ENCODE results near the gene POLD1.
"Not testable (repeated sequence)": the region's sequence is repeated elsewhere in the genome, so short reads cannot be mapped to it uniquely, and the experiment has no call there.

POLD1 gene

DNA sequence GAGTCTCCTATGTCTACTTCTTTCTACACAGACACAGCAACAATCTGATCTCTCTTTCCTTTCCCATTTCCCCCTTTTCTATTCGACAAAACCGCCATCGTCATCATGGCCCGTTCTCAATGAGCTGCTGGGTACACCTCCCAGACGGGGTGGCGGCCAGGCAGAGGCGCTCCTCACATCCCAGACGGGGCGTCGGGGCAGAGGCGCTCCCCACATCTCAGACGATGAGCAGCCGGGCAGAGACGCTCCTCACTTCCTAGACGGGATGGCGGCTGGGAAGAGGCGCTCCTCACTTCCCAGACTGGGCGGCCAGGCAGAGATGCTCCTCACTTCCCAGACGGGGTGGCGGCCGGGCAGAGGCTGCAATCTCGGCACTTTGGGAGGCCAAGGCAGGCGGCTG lies 6.8 kb downstream of the POLD1 start:
- not testable (repeated sequence) for DNase-seq (ENCODE audit: low read depth in 2 of 2)

DNA sequence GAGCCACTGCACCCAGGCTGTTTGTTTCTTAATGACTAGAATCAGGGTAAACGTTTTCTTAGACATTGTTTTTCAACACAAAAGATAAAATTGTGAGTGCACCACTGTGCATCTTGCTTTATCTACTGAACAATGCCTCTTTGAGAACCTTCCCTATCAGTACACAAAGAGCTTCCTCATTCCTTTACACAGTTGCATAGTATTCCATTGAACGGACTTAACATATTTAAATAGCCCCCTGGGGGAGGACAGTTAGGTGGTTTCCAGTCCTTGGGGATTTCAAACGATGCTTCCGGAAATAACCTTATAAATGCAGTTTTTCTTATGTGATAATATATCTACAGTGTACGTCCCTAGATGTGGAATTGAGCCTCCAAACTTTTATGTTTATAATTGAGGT lies 8.6 kb downstream of the POLD1 start:
- no peak for DNase-seq (ENCODE audit: low read depth in 2 of 2)

DNA sequence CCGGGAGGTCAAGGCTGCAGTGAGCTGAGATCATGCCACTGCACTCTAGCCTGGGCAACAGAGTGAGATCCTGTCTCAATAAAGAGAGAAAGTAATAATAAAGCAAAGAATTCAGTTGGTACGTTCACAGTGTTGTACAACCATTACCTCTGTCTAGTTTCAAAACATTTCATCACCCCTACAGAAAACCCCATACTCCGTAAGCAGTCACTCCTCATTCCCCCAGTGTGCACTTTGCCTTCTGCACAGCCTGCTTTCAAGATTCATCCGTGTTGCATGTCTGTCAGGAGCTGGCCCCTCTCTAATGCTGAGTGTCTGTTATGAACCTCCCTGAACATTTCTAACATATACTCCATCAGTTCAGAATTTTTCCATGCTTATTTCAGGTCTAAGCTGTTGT lies 9.4 kb downstream of the POLD1 start:
- no peak for DNase-seq (ENCODE audit: low read depth in 2 of 2)

DNA sequence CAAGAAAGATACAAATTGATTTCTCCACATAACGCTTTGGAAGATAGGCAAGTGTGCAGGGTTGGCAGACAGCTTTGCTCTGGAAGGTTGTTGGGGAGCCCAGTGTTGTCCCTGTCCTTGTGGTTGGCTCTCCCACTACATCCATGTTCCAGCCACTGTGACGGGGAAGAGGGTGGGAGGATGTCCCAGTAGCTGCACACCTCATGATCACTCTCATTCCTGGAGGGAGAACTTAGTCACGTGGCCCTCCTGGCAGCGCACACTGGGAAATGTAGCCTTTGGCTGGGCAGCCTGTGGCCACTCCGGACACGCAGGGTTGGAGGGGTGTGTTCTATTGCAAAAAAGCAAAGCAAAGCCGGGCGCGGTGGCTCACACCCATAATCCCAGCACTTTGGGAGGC lies 9.9 kb downstream of the POLD1 start:
- no peak for DNase-seq (ENCODE audit: low read depth in 2 of 2)

DNA sequence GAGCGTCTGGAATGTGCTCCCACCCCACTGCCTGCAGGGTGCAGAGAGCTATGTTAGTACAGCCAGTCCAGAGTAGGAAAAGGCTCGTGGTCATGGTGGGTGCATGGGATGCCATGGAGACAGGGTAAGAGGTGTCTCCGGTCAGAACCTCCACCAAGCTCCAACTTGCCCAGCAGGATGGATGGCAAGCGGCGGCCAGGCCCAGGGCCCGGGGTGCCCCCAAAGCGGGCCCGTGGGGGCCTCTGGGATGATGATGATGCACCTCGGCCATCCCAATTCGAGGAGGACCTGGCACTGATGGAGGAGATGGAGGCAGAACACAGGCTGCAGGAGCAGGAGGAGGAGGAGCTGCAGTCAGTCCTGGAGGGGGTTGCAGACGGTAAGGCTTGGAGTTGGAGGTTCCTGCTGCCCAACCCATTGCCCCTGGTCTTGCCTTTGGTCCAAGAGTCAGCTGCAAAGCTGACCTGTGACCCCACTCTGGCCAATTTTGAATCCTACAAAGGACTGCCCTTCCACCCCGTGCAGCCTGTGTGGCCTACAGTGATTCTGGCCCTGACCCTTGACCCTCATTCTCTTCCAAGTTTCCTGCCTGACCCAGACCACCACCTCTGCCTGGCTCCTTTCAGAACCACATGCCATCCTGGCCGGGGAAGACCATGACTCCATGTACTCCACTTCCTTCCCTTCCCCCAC lies 14.7 kb downstream of the POLD1 start:
- DNase-seq (ENCODE audit: low read depth in 2 of 2): no peak

DNA sequence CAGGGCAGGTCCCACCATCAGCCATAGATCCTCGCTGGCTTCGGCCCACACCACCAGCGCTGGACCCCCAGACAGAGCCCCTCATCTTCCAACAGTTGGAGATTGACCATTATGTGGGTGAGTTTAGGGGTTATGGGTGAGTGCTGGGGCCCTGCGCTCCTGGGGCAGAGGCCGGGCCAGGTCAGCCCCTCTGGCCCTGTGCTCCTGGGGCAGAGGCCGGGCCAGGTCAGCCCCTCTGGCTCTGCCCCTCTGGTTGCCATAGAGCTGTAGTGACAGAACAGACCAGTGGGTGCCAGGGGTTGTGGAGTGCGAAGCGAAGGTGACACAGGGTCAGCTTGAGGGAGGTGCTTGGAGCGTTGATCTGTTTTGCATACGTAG lies 15.2 kb downstream of the POLD1 start:
- no peak for DNase-seq (ENCODE audit: low read depth in 2 of 2)

DNA sequence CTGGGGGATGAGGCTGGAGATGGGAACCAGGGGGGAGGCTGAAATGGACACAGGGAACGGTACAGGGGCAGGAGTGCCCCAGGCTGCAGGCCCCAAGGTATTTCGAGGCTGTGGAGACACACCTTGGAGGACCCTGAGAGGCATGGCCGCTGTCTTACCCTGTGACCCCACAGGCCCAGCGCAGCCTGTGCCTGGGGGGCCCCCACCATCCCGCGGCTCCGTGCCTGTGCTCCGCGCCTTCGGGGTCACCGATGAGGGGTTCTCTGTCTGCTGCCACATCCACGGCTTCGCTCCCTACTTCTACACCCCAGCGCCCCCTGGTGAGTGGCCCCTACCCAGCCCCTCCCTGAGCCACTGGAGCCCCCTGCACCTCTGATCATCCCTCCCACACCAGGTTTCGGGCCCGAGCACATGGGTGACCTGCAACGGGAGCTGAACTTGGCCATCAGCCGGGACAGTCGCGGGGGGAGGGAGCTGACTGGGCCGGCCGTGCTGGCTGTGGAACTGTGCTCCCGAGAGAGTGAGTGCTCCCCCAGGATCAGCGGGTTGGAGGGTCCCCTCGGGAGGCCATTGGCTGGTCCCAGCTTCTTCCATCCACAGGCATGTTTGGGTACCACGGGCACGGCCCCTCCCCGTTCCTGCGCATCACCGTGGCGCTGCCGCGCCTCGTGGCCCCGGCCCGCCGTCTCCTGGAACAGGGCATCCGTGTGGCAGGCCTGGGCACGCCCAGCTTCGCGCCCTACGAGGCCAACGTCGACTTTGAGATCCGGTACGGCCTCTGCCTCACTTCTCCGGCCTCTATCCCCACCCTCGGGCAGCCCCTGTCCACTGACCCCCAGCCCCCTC lies 17.7 kb downstream of the POLD1 start:
- DNase-seq (ENCODE audit: low read depth in 2 of 2): no peak

DNA sequence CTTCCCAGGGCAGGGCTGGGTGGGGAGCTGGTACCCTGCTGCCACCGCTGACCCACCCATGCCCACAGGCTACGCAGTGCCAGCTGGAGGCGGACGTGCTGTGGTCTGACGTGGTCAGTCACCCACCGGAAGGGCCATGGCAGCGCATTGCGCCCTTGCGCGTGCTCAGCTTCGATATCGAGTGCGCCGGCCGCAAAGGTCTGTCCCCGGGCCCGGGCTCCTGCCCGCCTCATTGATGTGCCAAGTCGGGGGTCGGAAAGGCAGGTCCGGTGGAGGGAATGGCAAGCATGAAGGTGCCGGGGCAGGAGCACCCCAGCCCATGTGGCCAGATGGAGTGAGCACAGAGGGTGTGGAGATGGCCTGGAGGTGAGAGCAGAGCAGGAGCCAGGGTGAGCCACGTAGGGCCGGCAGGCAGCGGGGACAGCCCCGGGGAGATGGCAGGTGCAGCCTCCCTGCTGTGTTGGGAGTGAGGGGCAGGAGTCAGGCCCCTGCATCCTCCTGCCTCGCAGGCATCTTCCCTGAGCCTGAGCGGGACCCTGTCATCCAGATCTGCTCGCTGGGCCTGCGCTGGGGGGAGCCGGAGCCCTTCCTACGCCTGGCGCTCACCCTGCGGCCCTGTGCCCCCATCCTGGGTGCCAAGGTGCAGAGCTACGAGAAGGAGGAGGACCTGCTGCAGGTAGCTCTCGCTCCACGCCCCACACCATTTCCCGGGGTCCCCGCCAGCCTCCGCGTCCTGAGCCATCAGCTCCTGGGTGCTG lies 18.6 kb downstream of the POLD1 start:
- no peak for DNase-seq (ENCODE audit: low read depth in 2 of 2)

DNA sequence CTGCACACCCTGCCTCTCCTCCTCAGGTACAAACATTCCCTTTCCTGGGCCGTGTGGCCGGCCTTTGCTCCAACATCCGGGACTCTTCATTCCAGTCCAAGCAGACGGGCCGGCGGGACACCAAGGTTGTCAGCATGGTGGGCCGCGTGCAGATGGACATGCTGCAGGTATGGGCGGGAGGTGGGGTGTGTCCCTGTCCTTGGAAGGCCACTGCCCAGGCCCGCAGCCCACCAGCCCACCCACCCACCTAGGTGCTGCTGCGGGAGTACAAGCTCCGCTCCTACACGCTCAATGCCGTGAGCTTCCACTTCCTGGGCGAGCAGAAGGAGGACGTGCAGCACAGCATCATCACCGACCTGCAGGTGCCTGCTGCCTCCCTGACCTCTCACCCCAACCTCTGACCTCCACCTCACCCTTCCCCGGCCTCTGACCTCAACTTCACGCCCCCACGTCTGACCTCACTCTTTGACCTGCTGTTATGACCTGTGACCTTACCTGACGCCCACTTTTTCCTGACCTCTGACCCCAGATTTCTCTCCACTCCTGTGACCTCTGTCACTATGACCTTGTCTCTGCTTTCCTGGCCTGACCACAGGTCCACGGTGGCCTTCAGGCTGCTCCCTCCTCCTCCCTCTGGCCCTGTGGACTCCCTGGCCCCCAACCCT lies 22.1 kb downstream of the POLD1 start:
- no peak for DNase-seq (ENCODE audit: low read depth in 2 of 2)

DNA sequence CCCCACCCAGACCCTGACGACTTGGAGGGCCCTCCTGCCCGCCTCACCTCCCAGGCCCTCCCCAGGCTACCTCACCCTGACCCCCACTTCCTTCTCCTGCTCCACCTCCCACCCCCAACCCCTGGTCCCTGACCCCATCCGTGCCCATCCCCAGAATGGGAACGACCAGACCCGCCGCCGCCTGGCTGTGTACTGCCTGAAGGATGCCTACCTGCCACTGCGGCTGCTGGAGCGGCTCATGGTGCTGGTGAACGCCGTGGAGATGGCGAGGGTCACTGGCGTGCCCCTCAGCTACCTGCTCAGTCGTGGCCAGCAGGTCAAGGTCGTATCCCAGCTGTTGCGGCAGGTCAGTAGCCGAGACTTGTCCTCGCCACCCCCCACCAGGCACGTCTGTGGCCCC lies 22.7 kb downstream of the POLD1 start:
- DNase-seq (ENCODE audit: low read depth in 2 of 2): no peak

DNA sequence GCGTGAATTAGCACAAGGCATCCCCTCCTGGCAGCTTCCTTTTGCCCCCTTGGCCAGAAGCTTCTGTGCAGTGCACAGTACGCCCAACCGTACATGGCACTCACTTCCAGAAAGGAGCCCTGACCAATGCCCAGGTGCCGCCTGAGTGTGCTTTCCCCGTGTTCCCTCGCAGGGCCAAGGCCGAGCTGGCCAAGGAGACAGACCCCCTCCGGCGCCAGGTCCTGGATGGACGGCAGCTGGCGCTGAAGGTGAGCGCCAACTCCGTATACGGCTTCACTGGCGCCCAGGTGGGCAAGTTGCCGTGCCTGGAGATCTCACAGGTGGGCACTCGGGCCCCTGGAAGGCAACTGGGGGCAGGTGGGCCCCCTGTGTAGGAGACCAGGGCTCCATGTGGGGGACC lies 25.2 kb downstream of the POLD1 start:
- DNase-seq (ENCODE audit: low read depth in 2 of 2): no peak

DNA sequence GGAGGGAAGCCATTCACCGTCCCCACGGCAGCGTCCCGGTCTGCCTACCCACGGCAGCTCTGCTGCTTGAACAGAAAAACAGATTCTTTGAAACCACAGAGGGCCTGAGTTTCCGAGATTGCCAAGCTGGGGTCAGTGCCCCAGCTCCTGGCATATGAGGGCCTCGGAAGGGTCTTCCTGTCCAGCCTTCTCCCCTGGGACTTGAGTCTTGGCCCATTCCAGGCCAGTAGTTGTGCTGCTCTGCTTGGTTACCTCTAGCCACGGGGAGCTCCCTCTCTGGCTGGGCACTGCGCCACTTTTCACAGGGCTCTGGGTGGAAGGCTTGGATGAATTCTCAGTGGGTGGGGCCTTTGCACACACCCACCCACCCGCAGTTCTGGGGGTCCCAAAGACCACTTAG lies 26.0 kb downstream of the POLD1 start:
- no peak for DNase-seq (ENCODE audit: low read depth in 2 of 2)

DNA sequence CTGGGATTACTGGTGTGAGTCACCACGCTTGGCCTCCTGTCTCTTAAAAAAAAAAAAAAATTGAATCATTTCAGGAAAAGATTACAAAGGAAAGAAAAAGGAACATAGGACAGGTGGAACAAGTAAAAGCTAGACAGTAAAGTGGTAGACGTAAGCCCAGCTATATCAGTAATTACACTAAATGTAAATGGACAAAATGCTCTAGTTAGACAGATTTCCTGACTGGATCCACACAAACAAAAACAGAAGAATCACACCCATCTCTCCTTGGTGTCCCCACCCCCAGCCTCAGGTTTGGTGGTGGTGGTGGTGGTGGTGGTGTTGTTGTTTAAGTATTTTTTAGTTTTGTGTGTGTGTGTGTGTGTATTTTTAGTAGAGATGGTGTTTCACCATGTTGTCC lies 28.3 kb downstream of the POLD1 start:
- DNase-seq (ENCODE audit: low read depth in 2 of 2): no peak

DNA sequence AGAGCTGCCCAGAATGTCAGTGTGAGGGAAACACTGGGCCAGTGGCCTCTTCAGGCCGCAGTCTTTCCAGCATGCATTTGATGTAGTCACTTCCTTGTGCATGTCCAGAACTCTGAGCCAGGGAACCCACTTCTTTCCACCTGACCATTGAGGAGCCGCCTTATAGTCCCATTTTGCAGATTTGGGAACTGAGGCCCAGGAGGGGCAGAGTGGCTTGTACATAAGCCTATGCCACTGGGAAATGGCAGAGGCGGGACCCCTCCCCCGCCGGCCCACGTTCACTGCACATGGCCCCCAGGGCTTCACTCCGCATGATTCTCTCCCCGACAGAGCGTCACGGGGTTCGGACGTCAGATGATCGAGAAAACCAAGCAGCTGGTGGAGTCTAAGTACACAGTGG lies 28.9 kb downstream of the POLD1 start:
- no peak for DNase-seq (ENCODE audit: low read depth in 2 of 2)

DNA sequence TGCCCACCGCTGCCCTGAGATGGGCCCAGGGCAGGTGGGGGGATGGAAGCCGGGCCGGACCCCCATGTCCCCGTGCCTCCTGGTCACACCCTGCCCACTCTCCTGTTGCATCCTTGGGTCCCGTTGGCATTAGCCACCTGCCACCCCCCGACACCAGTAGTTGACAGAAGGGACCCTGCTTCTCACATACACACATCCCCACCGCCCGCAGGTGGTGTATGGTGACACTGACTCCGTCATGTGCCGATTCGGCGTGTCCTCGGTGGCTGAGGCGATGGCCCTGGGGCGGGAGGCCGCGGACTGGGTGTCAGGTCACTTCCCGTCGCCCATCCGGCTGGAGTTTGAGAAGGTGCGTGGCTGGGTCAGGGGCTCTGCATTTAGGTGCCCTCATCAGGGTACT lies 29.4 kb downstream of the POLD1 start:
- no peak for DNase-seq (ENCODE audit: low read depth in 2 of 2)

DNA sequence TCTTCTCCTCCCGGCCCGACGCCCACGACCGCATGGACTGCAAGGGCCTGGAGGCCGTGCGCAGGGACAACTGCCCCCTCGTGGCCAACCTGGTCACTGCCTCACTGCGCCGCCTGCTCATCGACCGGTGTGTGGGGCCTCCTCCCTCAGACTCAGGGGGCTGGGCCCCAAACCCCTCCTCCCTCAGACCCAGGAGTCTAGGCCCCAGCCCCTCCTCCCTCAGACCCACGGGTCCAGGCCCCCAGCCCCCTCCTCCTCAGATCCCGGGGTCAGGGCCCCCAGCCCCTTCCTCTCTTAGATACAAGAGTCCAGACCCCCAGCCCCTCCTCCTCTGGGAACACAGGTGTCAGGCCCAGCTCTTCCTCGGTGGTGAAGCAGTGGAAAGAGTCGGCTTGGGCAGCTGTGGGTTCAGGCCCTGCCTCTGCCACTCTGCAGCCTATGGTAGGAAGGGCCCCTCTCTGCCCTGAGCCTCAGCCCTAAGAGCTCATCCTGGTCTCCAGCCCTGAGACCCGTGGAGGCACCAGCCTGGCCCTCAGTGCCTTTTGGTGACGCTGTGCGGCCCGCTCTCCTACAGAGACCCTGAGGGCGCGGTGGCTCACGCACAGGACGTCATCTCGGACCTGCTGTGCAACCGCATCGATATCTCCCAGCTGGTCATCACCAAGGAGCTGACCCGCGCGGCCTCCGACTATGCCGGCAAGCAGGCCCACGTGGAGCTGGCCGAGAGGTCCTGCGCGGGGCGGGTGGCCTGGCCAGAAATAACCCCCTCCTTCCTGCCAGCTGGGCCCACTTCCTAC lies 30.9 kb downstream of the POLD1 start:
- DNase-seq (ENCODE audit: low read depth in 2 of 2): peak; percentile 23 to 63

DNA sequence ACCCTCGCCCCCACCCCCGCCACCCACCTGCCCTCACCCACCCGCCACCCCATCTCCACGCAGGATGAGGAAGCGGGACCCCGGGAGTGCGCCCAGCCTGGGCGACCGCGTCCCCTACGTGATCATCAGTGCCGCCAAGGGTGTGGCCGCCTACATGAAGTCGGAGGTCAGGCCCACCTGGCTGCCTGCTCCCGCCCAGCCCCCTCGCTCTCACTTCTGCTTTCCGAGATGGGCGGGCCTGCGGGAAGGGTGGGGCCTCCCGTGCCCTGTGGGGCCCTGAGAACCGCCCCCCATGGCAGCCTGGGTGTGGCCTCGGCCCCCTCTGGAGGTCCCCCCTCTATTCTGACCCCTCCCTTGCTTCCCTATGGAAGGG lies 31.5 kb downstream of the POLD1 start:
- DNase-seq (ENCODE audit: low read depth in 2 of 2): no peak

DNA sequence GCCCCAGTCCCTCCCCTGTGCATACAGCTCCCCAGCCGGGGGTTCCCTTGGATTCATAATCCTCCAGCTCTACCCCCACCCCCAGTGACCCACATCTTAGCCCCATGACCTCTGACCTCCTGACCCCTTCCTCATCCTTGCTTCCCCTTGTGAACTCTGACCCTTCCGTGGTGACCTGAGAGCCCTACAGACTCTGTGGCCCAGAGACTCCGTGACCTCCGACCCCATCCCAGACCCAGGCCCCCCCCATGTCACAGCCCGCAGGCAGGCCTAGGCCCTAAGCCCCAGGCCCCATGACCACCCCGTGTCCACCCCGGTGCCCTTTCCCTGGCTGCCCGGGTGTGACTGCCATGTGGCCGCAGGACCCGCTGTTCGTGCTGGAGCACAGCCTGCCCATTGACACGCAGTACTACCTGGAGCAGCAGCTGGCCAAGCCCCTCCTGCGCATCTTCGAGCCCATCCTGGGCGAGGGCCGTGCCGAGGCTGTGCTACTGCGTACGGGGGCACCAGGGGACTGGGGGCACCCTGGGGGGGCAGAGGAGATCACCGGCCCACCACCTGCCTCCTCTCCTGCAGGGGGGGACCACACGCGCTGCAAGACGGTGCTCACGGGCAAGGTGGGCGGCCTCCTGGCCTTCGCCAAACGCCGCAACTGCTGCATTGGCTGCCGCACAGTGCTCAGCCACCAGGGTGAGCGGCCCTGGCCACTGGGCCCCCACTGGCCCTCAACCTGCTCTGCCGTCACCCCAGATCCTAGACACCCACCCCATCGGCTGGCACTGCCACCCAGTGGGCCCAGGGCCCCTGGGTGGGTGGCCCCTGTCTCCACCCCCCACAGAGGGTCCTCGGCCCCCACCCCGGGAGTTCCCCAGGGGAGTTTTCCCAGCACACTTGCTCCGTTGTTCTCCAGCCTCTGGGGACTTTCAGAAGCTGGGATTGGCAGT lies 32.2 kb downstream of the POLD1 start:
- DNase-seq (ENCODE audit: low read depth in 2 of 2): no peak

DNA sequence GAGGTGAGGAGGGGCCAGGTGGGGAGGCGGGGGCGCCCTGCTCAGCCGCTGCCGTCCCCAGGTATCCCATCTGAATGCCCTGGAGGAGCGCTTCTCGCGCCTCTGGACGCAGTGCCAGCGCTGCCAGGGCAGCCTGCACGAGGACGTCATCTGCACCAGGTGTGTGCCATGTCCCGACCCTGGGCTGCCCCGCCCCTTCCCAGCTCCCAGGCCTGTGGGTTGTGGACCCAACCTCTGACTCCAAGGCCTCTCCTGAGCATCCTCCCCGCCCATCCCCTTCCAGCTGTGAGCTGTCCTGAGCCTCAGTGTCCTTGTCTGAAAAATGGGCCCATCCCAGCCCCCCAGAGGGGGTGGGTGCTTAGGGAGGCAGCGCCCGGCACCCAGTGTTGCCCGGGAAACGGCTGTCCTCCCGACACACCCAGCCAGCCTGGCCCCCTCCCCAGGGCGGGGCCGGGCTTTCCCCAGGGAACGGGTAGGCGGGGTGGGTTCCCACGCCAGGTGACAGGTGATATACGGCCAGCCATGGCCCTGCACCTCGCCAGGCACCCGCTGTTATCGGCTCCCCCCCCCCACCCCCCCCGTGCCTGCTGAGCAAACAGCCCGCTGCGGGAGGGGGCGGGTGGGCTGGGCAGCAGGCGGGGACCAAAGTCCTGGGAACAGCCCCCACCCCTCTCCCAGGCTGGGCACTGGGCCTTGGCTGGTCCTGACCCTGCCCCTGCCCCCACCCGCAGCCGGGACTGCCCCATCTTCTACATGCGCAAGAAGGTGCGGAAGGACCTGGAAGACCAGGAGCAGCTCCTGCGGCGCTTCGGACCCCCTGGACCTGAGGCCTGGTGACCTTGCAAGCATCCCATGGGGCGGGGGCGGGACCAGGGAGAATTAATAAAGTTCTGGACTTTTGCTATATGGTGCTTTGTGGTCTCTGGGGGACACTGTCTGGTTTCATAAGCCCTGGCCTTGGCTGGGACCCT lies 33.2 kb downstream of the POLD1 start:
- no peak for DNase-seq (ENCODE audit: low read depth in 2 of 2)

Measured in stimulated activated CD4-positive, alpha-beta T cell treated with anti-CD3 and anti-CD28 coated beads, Interleukin-1b, Interleukin-23, amount 100 ng/mL, for 1 hour (primary cell).